Measurements from ENCODE around the gene FNDC1.

The FNDC1 gene

DNA sequence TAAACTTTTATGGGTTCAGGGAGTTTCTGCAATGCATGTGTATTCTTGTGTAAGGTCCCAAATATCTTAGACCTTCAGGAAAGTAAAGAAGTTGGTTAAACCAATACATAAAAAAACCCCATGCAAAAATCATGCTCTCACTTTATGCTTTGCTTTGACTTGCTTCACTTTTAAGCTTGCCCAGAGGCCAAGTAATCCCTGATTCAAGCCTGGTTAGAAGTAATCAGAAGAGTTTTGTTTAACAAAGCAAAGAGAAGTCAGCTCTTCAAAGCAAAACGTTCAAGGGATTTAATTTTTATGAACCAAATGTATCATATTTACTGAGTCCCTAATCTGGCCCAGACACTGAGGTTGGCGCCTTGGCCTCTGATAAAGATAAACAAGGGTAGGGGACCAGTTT is 26.7 kb upstream of the FNDC1 start:
- no peak for TF ChIP-seq FOXP2 (optimal IDR thresholded peaks at IDR 0.05; ENCODE audit: borderline replicate concordance, extremely low read depth, extremely low read length, insufficient read depth)

DNA sequence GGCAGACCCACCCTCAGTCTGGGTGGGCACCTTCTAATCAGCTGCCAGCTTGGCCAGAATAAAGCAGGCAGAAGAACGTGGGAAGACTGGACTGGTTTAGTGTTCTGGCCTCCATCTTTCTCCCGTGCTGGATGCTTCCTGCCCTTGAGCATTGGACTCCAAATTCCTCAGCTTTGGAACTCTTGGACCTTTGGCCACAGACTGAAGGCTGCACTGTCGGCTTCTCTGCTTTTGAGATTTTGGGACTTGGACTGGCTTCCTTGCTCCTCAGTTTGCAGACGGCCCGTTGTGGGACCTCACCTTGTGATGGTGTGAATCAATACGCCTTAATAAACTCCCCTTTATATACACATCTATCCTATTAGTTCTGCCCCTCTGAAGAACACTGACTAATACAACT is 20.6 kb upstream of the FNDC1 start:
- TF ChIP-seq SIN3A (IDR thresholded peaks at IDR 0.05; ENCODE audit: borderline replicate concordance, insufficient read depth, low read length) (no peak), POLR2AphosphoS5 (IDR thresholded peaks at IDR 0.05; ENCODE audit: low read depth, low read length) (no peak), FOXP2 (optimal IDR thresholded peaks at IDR 0.05; ENCODE audit: borderline replicate concordance, extremely low read depth, extremely low read length, insufficient read depth) (no peak), TAF1 (IDR thresholded peaks at IDR 0.05; ENCODE audit: borderline replicate concordance, insufficient read depth, low read length) (no peak), REST (IDR thresholded peaks at IDR 0.05; ENCODE audit: insufficient read depth in 1 of 2, low read depth in 2 of 2, low read length in 2 of 2) (no peak)

DNA sequence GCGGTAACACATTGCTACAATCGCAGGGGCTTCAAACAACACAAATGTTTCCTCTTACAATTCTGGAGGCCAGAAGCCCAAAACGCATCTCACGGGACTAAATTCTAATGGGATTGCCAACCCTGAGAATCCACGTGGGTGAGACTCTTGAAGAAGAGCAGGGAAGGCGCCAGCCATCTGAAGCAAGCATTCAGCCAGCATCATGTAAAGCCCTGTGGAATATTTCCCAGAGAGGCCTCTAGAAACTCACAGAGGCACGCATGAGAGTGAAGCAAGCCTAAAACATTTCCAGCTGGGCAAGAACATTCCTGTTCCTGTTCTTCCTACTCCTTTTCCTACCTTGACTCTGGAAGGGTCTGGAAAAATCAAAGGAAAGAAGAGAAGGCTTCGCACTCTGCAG is 19.6 kb upstream of the FNDC1 start:
- TF ChIP-seq FOXP2 (optimal IDR thresholded peaks at IDR 0.05; ENCODE audit: borderline replicate concordance, extremely low read depth, extremely low read length, insufficient read depth) (no peak), TAF1 (IDR thresholded peaks at IDR 0.05; ENCODE audit: borderline replicate concordance, insufficient read depth, low read length) (no peak), SIN3A (IDR thresholded peaks at IDR 0.05; ENCODE audit: borderline replicate concordance, insufficient read depth, low read length) (no peak), POLR2AphosphoS5 (IDR thresholded peaks at IDR 0.05; ENCODE audit: low read depth, low read length) (no peak), REST (IDR thresholded peaks at IDR 0.05; ENCODE audit: insufficient read depth in 1 of 2, low read depth in 2 of 2, low read length in 2 of 2) (no peak)

DNA sequence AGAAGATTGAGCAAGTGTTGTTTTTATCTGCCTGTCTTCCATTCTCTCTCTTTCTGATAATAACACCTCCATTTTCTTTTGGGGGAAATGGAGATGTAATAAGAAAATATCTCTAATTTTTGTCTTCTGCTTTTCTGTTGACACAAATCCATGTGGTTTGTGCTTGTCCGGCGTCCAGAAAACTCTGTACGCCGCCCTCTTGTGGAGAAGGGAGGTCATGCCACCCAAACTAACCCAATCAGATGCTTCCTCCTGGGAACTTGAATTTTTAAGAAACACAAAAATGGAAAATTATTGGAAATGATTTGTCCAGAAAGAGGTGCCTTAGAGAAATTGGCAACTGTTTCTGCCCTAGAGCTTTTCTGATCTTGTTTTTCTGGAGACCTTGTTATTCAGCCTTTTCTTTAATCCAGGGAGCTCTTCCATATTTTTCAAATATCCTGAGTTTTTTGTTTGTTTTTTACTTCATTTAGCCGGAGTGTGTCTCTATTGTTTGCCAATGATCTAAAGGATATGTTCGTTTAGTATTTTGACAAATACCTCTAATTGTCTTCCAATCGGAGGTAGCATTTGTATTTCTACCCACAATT is 17.8 kb upstream of the FNDC1 start:
- TF ChIP-seq FOXP2 (optimal IDR thresholded peaks at IDR 0.05; ENCODE audit: borderline replicate concordance, extremely low read depth, extremely low read length, insufficient read depth) (no peak), REST (IDR thresholded peaks at IDR 0.05; ENCODE audit: insufficient read depth in 1 of 2, low read depth in 2 of 2, low read length in 2 of 2) (no peak), POLR2AphosphoS5 (IDR thresholded peaks at IDR 0.05; ENCODE audit: low read depth, low read length) (no peak), SIN3A (IDR thresholded peaks at IDR 0.05; ENCODE audit: borderline replicate concordance, insufficient read depth, low read length) (no peak), TAF1 (IDR thresholded peaks at IDR 0.05; ENCODE audit: borderline replicate concordance, insufficient read depth, low read length) (no peak)

DNA sequence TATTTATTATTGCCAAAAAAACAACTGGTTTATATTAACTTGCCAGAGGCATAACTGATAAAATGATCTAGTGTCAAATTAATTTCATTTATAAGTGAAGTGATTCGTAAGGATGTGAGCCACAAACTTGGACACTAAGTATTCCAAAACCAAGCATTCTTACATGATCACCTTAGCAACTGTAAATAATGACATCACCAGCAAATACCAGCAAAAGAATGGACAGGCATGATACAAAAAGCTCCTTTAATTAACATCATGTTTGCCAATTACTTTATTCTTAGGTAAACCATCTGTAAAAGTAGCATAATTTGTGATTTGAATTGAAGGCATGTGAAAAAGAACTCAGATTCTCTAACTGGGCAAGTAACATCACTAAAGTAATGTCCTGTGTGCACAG is 17.2 kb upstream of the FNDC1 start:
- no peak for TF ChIP-seq REST (IDR thresholded peaks at IDR 0.05; ENCODE audit: insufficient read depth in 1 of 2, low read depth in 2 of 2, low read length in 2 of 2)
- no peak for TF ChIP-seq SIN3A (IDR thresholded peaks at IDR 0.05; ENCODE audit: borderline replicate concordance, insufficient read depth, low read length)
- TF ChIP-seq FOXP2 (optimal IDR thresholded peaks at IDR 0.05; ENCODE audit: borderline replicate concordance, extremely low read depth, extremely low read length, insufficient read depth): no peak
- TF ChIP-seq TAF1 (IDR thresholded peaks at IDR 0.05; ENCODE audit: borderline replicate concordance, insufficient read depth, low read length): no peak

Measured in PFSK-1 (cell line).